K562 (cell line): Measurements from ENCODE around the gene CDC45. TPM values are rescaled to one million over a fixed set of nuclear protein-coding genes. Genes with fewer than 3 reads are reported as not detected.

Experiments
- KDM4B ChIP-seq, 2 experiments: fragments of 450-650 bp in 1 of 2; sonication (generic) in 1 of 2; IDR thresholded peaks; 2 replicates each; pipeline ENCODE4 v1.6.1; 2016 to 2017; ENCODE audit warnings: borderline replicate concordance in 2 of 2, antibody characterized with exemption in 1 of 2, low read depth in 1 of 2, mild to moderate bottlenecking in 1 of 2
- MED1 ChIP-seq: sonication (generic); formaldehyde crosslinking; IDR thresholded peaks from 2 replicates; pipeline ENCODE4 v1.8.1; 2023; ENCODE audit warnings: missing genetic modification reagents, borderline replicate concordance
- PHTF2 ChIP-seq: fragments of 250-450 bp; sonication (Bioruptor Pico); IDR thresholded peaks from 2 replicates; pipeline ENCODE4 v1.5.0; 2021; ENCODE audit warnings: mild to moderate bottlenecking
- polyA plus RNA-seq, 8 experiments: library from polyadenylated mRNA; depleted of rRNA in 4 of 8; stranded (reverse) in 5 of 8; unstranded in 3 of 8; fragments of >200 nt; fragmentation: Nextera tagmentation in 2 of 8; fragmentation: Illumina TruSeq in 1 of 8; extraction: Ambion mirVana in 2 of 8; extraction: Trizol in 1 of 8; gene quantifications; 2 replicates each; pipeline versions ENCODE4 v1.2.1 to v1.2.3, GENCODE V29; 2011 to 2014; ENCODE audit warnings: inconsistent platforms in 1 of 8, missing spikeins in 1 of 8
- total RNA-seq, 7 experiments: library from RNA; depleted of rRNA in 6 of 7; stranded (reverse); fragments of >200 nt in 6 of 7; fragmentation: Illumina TruSeq in 2 of 7; extraction: Trizol in 2 of 7; gene quantifications; 2 replicates each; pipeline versions ENCODE4 v1.2.1 to v1.2.3, GENCODE V29; 2011 to 2021; ENCODE audit warnings: low replicate concordance in 1 of 7
- TF ChIP-seq, protein P1 (sequence below): sonication (generic); formaldehyde crosslinking; IDR thresholded peaks from 2 replicates; pipeline ENCODE4 v1.9.0; 2022; ENCODE audit warnings: mild to moderate bottlenecking, missing genetic modification reagents
- TF ChIP-seq, protein P2 (sequence below): IDR thresholded peaks from 2 replicates; pipeline ENCODE4 v1.6.1; 2012; ENCODE audit warnings: low read depth, low read length, improper control_type of control experiment, borderline replicate concordance
- TF ChIP-seq, protein P3 (sequence below): IDR thresholded peaks from 2 replicates; pipeline ENCODE4 v1.6.1; 2014; ENCODE audit warnings: antibody characterized with exemption

The CDC45 gene
- total and polyA plus RNA-seq, 9 of the 15 experiments (the other 6 are each of a cell fraction or from before 2014, with no cell fraction given): 251 to 580 (median 410) TPM

DNA sequence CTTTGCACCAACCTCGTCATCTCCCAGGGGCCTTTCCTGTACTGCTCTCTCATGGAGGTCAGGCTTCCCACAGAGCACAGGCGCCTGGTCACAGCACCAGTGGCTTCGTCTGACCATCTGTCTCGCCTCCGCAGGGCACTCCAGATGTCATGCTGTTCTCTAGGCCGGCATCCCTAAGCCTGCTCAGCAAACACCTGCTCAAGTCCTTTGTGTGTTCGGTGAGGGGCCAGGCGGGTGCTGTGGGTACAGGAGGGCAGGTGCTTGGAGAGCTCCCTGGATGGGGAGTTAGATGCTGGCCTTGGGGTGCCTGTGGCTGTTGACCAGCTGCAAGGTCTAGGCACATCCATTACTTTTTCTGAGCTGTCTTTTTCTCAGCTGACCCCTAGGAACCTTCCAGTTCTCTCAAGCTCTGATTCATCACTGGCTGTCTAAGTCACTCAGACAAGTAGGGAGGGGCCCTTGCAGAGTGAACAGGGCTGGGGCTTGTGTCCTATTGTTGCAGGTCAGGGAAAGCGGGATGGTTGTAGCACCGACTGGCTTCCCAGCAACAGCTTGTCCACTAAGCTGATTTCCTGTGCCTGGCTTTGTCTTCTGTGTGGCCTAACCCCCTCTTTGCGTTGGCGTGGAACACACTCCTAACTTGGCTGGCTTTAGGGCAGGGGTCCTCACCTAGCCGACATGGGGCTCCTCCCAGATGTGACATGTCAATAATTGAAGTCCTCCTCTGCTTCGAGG is 35.3 kb downstream of the CDC45 start (continued):
- TF ChIP-seq, protein P1, sequence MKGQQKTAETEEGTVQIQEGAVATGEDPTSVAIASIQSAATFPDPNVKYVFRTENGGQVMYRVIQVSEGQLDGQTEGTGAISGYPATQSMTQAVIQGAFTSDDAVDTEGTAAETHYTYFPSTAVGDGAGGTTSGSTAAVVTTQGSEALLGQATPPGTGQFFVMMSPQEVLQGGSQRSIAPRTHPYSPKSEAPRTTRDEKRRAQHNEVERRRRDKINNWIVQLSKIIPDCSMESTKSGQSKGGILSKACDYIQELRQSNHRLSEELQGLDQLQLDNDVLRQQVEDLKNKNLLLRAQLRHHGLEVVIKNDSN (CRISPR knock-in tag): no peak; the same call in 1 of the 2 replicates
- TF ChIP-seq, protein P2, sequence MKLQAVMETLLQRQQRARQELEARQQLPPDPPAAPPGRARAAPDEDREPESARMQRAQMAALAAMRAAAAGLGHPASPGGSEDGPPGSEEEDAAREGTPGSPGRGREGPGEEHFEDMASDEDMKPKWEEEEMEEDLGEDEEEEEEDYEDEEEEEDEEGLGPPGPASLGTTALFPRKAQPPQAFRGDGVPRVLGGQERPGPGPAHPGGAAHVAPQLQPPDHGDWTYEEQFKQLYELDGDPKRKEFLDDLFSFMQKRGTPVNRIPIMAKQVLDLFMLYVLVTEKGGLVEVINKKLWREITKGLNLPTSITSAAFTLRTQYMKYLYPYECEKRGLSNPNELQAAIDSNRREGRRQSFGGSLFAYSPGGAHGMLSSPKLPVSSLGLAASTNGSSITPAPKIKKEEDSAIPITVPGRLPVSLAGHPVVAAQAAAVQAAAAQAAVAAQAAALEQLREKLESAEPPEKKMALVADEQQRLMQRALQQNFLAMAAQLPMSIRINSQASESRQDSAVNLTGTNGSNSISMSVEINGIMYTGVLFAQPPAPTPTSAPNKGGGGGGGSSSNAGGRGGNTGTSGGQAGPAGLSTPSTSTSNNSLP: no peak
- TF ChIP-seq PHTF2 (CRISPR knock-in tag) (no peak), KDM4B (IDR thresholded peaks at IDR 0.05; ENCODE audit: borderline replicate concordance in 2 of 2, low read depth in 1 of 2) (no peak), MED1 (peak; percentile 91; the same call in 1 of the 2 replicates)
- TF ChIP-seq, protein P3, sequence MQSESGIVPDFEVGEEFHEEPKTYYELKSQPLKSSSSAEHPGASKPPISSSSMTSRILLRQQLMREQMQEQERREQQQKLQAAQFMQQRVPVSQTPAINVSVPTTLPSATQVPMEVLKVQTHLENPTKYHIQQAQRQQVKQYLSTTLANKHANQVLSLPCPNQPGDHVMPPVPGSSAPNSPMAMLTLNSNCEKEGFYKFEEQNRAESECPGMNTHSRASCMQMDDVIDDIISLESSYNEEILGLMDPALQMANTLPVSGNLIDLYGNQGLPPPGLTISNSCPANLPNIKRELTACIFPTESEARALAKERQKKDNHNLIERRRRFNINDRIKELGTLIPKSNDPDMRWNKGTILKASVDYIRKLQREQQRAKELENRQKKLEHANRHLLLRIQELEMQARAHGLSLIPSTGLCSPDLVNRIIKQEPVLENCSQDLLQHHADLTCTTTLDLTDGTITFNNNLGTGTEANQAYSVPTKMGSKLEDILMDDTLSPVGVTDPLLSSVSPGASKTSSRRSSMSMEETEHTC: no peak
